Activated effector memory CD4-positive, alpha-beta T cell treated with anti-CD3 and anti-CD28 coated beads, Interleukin-2, amount 50 U/mL, for 16 hours (primary cell): ENCODE measurements around the gene PVRIG.
"Not testable (repeated sequence)": the region's sequence is repeated elsewhere in the genome, so short reads cannot be mapped to it uniquely, and the experiment has no call there.

Experiments used
- DNase-seq: peaks from one replicate; pipeline ENCODE4 v3.0.0-alpha.2; 2020

Gene PVRIG

GRCh38 chr7:100219801-100220585, at the start of gene PVRIG:
Gene PVRIG, plus strand, starts transcription at chr7:100219949. Its CDS starts 22 bp downstream, at chr7:100219971.
- DNase-seq, result peak; percentile 76

- no peak for DNase-seq
Measured at GRCh38 chr7:100170101-100170897, 49.5 kb upstream of the PVRIG start.

GRCh38 chr7:100171087-100171681, 48.6 kb upstream of the PVRIG start:
- peak; percentile 78 for DNase-seq

- no peak for DNase-seq
Measured at GRCh38 chr7:100171840-100172239, 47.9 kb upstream of the PVRIG start.

- no peak for DNase-seq
Measured at GRCh38 chr7:100173806-100174495, 45.8 kb upstream of the PVRIG start.

- DNase-seq, result no peak
Measured at GRCh38 chr7:100174582-100174981, 45.2 kb upstream of the PVRIG start.

GRCh38 chr7:100175296-100175935, 44.3 kb upstream of the PVRIG start:
- DNase-seq, result no peak

GRCh38 chr7:100176096-100177044, 43.4 kb upstream of the PVRIG start:
- no peak for DNase-seq

- peak; percentile 98 for DNase-seq
Measured at GRCh38 chr7:100177045-100178001, 42.4 kb upstream of the PVRIG start, which contains the start of the genes GPC2 and STAG3. Gene GPC2, minus strand, starts transcription at chr7:100177381. Its CDS starts 182 bp downstream, at chr7:100177199. Gene STAG3, plus strand, starts transcription at chr7:100177918. Its CDS starts 2,639 bp downstream, at chr7:100180557.

GRCh38 chr7:100180084-100180483, 39.7 kb upstream of the PVRIG start:
- not testable (repeated sequence) for DNase-seq

GRCh38 chr7:100182616-100183015, 37.1 kb upstream of the PVRIG start:
- not testable (repeated sequence) for DNase-seq

- DNase-seq, result not testable (repeated sequence)
Measured at GRCh38 chr7:100183090-100183489, 36.7 kb upstream of the PVRIG start.

- DNase-seq, result no peak
Measured at GRCh38 chr7:100185726-100186125, 34.0 kb upstream of the PVRIG start.

GRCh38 chr7:100189061-100189460, 30.7 kb upstream of the PVRIG start:
- no peak for DNase-seq

- DNase-seq, result no peak
Measured at GRCh38 chr7:100190048-100190711, 29.6 kb upstream of the PVRIG start.

GRCh38 chr7:100191775-100192174, 28.0 kb upstream of the PVRIG start:
- DNase-seq, result no peak

- DNase-seq, result not testable (repeated sequence)
Measured at GRCh38 chr7:100192281-100192862, 27.4 kb upstream of the PVRIG start.

GRCh38 chr7:100192969-100193368, 26.8 kb upstream of the PVRIG start:
- DNase-seq, result no peak

- DNase-seq, result no peak
Measured at GRCh38 chr7:100195222-100195621, 24.5 kb upstream of the PVRIG start.
